ENCODE results near the gene DRD5.

DNA sequence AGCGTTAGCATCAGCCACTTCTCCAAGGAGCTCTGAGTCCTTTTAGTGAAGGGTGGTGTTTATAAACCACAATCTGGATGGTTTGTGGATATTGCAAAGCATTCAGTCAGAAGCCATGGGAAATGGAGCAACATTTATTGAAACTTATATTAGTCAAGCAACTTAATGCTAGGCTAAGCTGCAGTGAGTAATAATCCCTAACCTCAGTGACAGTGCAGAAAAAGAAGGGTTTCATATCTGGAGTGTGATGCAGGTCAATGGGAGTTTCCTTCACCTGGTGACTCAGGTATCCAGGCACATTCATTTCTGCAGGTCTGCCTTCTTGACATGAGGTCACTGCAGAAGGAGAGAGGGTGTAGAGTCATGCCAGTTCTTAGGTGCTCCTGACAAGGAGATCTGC lies 10.4 kb upstream of the DRD5 start:
- TF ChIP-seq EP300 (IDR thresholded peaks at IDR 0.05; ENCODE audit: borderline replicate concordance) (no peak), EGR1 (IDR thresholded peaks at IDR 0.05) (no peak), TAF1 (IDR thresholded peaks at IDR 0.05; ENCODE audit: low read depth) (no peak), CEBPB (IDR thresholded peaks at IDR 0.05) (no peak)

Measured in Ishikawa (cell line).